Measurements from ENCODE around the gene IGFALS.

- TF ChIP-seq GATA2 (IDR thresholded peaks at IDR 0.05; ENCODE audit: low read depth, low read length) (no peak), GATA3 (IDR thresholded peaks at IDR 0.05; ENCODE audit: low read depth, low read length) (no peak)
Measured at GRCh38 chr16:1820946-1821290, 27.4 kb upstream of the IGFALS start.
